HEK293 (cell line): ENCODE results near the gene ANKRD63.

ENCODE experiments used
- CTCF ChIA-PET: fragments of 350-600 bp; formaldehyde crosslinking; extraction: SDS; loops from one replicate; lab custom pipeline; 2021; ENCODE audit warnings: antibody characterized with exemption; lab: Yijun Ruan, JAX
- POLR2A ChIA-PET: fragments of 300-600 bp; formaldehyde crosslinking; extraction: SDS; loops from one replicate; lab custom pipeline; 2020; ENCODE audit warnings: antibody characterized with exemption, inconsistent platforms; lab: Yijun Ruan, JAX
- H3K27ac ChIP-seq: fragments of 200-500 bp; sonication (Bioruptor generic); 2 replicates; pipeline ENCODE4 v1.5.1; 2014; ENCODE audit warnings: low read depth, low read length, control low read depth, inconsistent platforms; ENCODE audit errors: extremely low read depth
- H3K36me3 ChIP-seq, 2 experiments: fragments of 200-500 bp in 1 of 2; sonication (Bioruptor generic) in 1 of 2; 1 replicate in 1 of 2; 2 replicates in 1 of 2; pipeline ENCODE4 v1.5.1; 2014 to 2017; ENCODE audit warnings: inconsistent platforms in 2 of 2, low read length in 2 of 2; ENCODE audit not compliant: control insufficient read depth in 2 of 2, insufficient read depth in 1 of 2
- H3K4me1 ChIP-seq: fragments of 200-500 bp; sonication (Bioruptor generic); 2 replicates; pipeline ENCODE4 v1.5.1; 2014; ENCODE audit warnings: mild to moderate bottlenecking, low read length, inconsistent platforms; ENCODE audit not compliant: control insufficient read depth, insufficient read depth
- H3K4me3 ChIP-seq: 2 replicates; pipeline ENCODE4 v1.5.1; 2011; ENCODE audit warnings: low read depth, mild to moderate bottlenecking, control low read depth, low read length, moderate library complexity
- H3K9me3 ChIP-seq: fragments of 200-500 bp; sonication (Bioruptor generic); 2 replicates; pipeline ENCODE4 v1.5.1; 2014; ENCODE audit warnings: low read depth, low read length, inconsistent platforms; ENCODE audit not compliant: control insufficient read depth, insufficient read depth
- PATZ1 ChIP-seq: fragments of 450-650 bp; formaldehyde crosslinking; IDR thresholded peaks from 2 replicates; pipeline ENCODE4 v1.5.1; 2016; ENCODE audit warnings: missing biosample characterization, missing genetic modification characterization
- YY1 ChIP-seq: fragments of 450-650 bp; formaldehyde crosslinking; IDR thresholded peaks from 2 replicates; pipeline ENCODE4 v1.5.1; 2018; ENCODE audit warnings: missing biosample characterization, missing genetic modification characterization
- ZNF341 ChIP-seq: fragments of 450-650 bp; formaldehyde crosslinking; IDR thresholded peaks from 2 replicates; pipeline ENCODE4; 2016; ENCODE audit warnings: low read depth, missing biosample characterization, missing genetic modification characterization
- ZNF391 ChIP-seq: fragments of 450-650 bp; formaldehyde crosslinking; IDR thresholded peaks from 2 replicates; pipeline ENCODE4 v1.5.1; 2016; ENCODE audit warnings: low read depth, missing biosample characterization, missing genetic modification characterization, borderline replicate concordance
- ZNF423 ChIP-seq: fragments of 450-650 bp; formaldehyde crosslinking; IDR thresholded peaks from 2 replicates; pipeline ENCODE4 v1.5.1; 2016; ENCODE audit warnings: missing biosample characterization, missing genetic modification characterization
- ZNF518A ChIP-seq: fragments of 450-650 bp; formaldehyde crosslinking; conservative IDR thresholded peaks from 2 replicates; pipeline ENCODE4 v1.5.1; 2016; ENCODE audit warnings: low read depth, missing biosample characterization, missing genetic modification characterization
- ZNF529 ChIP-seq: fragments of 450-650 bp; formaldehyde crosslinking; IDR thresholded peaks from 2 replicates; pipeline ENCODE4 v1.5.1; 2017; ENCODE audit warnings: missing genetic modification characterization, missing biosample characterization; ENCODE audit not compliant: insufficient replicate concordance
- ZNF580 ChIP-seq: fragments of 450-650 bp; formaldehyde crosslinking; IDR thresholded peaks from 2 replicates; pipeline ENCODE4 v1.5.1; 2016; ENCODE audit warnings: missing biosample characterization, missing genetic modification characterization
- ZNF600 ChIP-seq: fragments of 450-650 bp; formaldehyde crosslinking; IDR thresholded peaks from 2 replicates; pipeline ENCODE4 v1.5.1; 2016; ENCODE audit warnings: missing biosample characterization, missing genetic modification characterization
- ZNF837 ChIP-seq: fragments of 450-650 bp; formaldehyde crosslinking; IDR thresholded peaks from 2 replicates; pipeline ENCODE4 v1.5.1; 2016; ENCODE audit warnings: missing biosample characterization, missing genetic modification characterization
- TF ChIP-seq, protein P1 (sequence below): fragments of 450-650 bp; formaldehyde crosslinking; IDR thresholded peaks from 2 replicates; pipeline ENCODE4; 2016; ENCODE audit warnings: missing biosample characterization, missing genetic modification characterization
- TF ChIP-seq, protein P2 (sequence below): fragments of 450-650 bp; formaldehyde crosslinking; IDR thresholded peaks from 2 replicates; pipeline ENCODE4 v1.5.1; 2016; ENCODE audit warnings: missing biosample characterization, missing genetic modification characterization
- TF ChIP-seq, protein P3 (sequence below): fragments of 450-650 bp; formaldehyde crosslinking; IDR thresholded peaks from 2 replicates; pipeline ENCODE4 v1.5.0; 2017; ENCODE audit warnings: missing biosample characterization, missing genetic modification characterization, borderline replicate concordance
- TF ChIP-seq, protein P4 (sequence below): fragments of 450-650 bp; formaldehyde crosslinking; IDR thresholded peaks from 2 replicates; pipeline ENCODE4 v1.5.1; 2017; ENCODE audit warnings: missing biosample characterization, missing genetic modification characterization

ANKRD63 gene

DNA sequence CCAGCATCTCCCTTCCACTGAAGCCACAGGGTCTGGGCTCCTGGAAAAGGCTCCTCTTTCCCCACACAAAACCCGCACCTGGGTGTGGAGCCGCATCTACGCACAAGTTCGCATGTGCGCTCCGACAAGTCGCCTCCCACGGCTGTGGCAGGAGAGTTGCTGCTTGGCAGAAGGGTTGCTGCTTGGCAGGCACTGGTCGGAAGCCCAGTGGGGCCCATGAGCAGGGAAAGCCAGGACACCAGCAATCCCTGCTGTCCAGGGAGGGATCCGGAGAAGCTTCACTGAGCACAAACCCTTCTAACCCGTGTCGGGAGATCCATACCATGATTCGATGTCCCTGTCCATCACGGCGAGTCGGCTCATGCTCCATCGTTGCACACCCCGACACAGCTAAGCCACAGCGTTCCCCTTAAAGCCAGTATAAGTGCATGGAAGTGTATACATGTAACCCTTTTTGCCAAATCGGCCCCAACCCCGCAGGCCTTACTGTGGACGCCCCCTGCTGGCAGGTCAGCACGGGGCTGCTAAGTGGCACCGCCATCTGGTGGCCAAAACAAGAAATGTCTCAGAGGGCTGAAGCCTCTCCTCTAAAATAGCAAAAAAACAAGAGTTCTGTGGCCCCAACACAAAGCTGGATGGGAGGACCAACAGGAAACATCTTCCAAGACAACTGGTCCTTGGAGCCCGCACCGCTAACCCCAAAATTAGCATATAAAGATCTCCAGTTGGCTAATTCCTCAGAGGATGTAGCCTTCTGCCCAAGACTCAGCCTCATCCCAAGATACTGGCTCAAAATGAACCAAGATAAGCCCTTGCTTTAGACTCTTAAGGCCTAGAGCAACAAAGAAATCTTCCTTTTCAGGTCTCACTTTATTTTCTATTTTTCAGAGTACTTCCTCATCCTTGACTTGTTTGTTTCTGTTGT is 8.3 kb downstream of the ANKRD63 start (continued):
- TF ChIP-seq PATZ1 (tag by site-specific recombination) (peak; percentile 45; the same call in 1 of the 2 replicates), ZNF600 (peak; percentile 91), ZNF423 (no peak), ZNF529 (tag by site-specific recombination) (no peak), YY1 (tag by site-specific recombination) (no peak), ZNF837 (tag by site-specific recombination) (no peak)
- TF ChIP-seq, protein P1, sequence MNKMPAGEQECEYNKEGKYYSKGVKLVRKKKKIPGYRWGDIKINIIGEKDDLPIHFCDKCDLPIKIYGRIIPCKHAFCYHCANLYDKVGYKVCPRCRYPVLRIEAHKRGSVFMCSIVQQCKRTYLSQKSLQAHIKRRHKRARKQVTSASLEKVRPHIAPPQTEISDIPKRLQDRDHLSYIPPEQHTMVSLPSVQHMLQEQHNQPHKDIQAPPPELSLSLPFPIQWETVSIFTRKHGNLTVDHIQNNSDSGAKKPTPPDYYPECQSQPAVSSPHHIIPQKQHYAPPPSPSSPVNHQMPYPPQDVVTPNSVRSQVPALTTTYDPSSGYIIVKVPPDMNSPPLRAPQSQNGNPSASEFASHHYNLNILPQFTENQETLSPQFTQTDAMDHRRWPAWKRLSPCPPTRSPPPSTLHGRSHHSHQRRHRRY: no peak
- TF ChIP-seq, protein P2, sequence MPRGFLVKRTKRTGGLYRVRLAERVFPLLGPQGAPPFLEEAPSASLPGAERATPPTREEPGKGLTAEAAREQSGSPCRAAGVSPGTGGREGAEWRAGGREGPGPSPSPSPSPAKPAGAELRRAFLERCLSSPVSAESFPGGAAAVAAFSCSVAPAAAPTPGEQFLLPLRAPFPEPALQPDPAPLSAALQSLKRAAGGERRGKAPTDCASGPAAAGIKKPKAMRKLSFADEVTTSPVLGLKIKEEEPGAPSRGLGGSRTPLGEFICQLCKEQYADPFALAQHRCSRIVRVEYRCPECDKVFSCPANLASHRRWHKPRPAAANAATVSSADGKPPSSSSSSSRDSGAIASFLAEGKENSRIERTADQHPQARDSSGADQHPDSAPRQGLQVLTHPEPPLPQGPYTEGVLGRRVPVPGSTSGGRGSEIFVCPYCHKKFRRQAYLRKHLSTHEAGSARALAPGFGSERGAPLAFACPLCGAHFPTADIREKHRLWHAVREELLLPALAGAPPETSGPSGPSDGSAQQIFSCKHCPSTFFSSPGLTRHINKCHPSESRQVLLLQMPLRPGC (tag by site-specific recombination): no peak
- TF ChIP-seq, protein P3, sequence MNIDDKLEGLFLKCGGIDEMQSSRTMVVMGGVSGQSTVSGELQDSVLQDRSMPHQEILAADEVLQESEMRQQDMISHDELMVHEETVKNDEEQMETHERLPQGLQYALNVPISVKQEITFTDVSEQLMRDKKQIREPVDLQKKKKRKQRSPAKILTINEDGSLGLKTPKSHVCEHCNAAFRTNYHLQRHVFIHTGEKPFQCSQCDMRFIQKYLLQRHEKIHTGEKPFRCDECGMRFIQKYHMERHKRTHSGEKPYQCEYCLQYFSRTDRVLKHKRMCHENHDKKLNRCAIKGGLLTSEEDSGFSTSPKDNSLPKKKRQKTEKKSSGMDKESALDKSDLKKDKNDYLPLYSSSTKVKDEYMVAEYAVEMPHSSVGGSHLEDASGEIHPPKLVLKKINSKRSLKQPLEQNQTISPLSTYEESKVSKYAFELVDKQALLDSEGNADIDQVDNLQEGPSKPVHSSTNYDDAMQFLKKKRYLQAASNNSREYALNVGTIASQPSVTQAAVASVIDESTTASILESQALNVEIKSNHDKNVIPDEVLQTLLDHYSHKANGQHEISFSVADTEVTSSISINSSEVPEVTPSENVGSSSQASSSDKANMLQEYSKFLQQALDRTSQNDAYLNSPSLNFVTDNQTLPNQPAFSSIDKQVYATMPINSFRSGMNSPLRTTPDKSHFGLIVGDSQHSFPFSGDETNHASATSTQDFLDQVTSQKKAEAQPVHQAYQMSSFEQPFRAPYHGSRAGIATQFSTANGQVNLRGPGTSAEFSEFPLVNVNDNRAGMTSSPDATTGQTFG (tag by site-specific recombination): no peak
- TF ChIP-seq, protein P4, sequence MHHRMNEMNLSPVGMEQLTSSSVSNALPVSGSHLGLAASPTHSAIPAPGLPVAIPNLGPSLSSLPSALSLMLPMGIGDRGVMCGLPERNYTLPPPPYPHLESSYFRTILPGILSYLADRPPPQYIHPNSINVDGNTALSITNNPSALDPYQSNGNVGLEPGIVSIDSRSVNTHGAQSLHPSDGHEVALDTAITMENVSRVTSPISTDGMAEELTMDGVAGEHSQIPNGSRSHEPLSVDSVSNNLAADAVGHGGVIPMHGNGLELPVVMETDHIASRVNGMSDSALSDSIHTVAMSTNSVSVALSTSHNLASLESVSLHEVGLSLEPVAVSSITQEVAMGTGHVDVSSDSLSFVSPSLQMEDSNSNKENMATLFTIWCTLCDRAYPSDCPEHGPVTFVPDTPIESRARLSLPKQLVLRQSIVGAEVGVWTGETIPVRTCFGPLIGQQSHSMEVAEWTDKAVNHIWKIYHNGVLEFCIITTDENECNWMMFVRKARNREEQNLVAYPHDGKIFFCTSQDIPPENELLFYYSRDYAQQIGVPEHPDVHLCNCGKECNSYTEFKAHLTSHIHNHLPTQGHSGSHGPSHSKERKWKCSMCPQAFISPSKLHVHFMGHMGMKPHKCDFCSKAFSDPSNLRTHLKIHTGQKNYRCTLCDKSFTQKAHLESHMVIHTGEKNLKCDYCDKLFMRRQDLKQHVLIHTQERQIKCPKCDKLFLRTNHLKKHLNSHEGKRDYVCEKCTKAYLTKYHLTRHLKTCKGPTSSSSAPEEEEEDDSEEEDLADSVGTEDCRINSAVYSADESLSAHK (tag by site-specific recombination): no peak
- TF ChIP-seq, all 188 proteins: peak for 22

- Histone ChIP-seq H3K27ac (no peak overlapping the region), H3K9me3 (no peaks in the 10 kb centered on the region), H3K4me1 (no peaks in the 10 kb centered on the region), H3K4me3 (no peak overlapping the region), H3K36me3 (no peaks in the 10 kb centered on the region)
- TF ChIP-seq ZNF518A (tag by site-specific recombination) (no peak), ZNF391 (tag by site-specific recombination) (no peak), ZNF341 (0 out of 2 replicates have a peak, but pooled peaks have one; percentile 17), ZNF580 (no peak)
- CTCF ChIA-PET: interaction anchor here (0.5 to 10.6 kb wide), 26 partner anchors 10 to 1926 kb away, joined by 3 to 248 read pairs (median 13); partner anchors contain the start of genes CCDC9B, PAK6, PLCB2 and SRP14
- POLR2A ChIA-PET: interaction anchor here (1.9 kb wide), 1 partner anchor 56 kb away, joined by 9 read pairs; no protein-coding TSS in a partner anchor
Observed at GRCh38 chr15:40273428-40273827, 9.4 kb downstream of the ANKRD63 start.
